GM13977 (cell line): Measurements from ENCODE around the gene CBX7.
"Not testable (repeated sequence)": the region's sequence is repeated elsewhere in the genome, so short reads cannot be mapped to it uniquely, and the experiment has no call there.

Experiments
- DNase-seq: peaks from one replicate; pipeline ENCODE4 v3.0.0; 2012; ENCODE audit warnings: low spot score
- CTCF ChIP-seq: IDR thresholded peaks from 2 replicates; pipeline ENCODE4 v1.5.1; 2012; ENCODE audit warnings: mild to moderate bottlenecking, control low read depth; ENCODE audit not compliant: insufficient read depth; ENCODE audit errors: extremely low read depth, missing control alignments
- in situ Hi-C: fragments of 300-500 bp; cut with MboI; formaldehyde crosslinking; loops from one replicate; pipeline ENCODE4 v1.12.0; 2022; ENCODE audit warnings: low sequenced_read_pairs, low pct_unique_long_range_greater_than_20kb, mixed read lengths, inconsistent platforms; ENCODE audit not compliant: unreplicated experiment

CBX7 gene

DNA sequence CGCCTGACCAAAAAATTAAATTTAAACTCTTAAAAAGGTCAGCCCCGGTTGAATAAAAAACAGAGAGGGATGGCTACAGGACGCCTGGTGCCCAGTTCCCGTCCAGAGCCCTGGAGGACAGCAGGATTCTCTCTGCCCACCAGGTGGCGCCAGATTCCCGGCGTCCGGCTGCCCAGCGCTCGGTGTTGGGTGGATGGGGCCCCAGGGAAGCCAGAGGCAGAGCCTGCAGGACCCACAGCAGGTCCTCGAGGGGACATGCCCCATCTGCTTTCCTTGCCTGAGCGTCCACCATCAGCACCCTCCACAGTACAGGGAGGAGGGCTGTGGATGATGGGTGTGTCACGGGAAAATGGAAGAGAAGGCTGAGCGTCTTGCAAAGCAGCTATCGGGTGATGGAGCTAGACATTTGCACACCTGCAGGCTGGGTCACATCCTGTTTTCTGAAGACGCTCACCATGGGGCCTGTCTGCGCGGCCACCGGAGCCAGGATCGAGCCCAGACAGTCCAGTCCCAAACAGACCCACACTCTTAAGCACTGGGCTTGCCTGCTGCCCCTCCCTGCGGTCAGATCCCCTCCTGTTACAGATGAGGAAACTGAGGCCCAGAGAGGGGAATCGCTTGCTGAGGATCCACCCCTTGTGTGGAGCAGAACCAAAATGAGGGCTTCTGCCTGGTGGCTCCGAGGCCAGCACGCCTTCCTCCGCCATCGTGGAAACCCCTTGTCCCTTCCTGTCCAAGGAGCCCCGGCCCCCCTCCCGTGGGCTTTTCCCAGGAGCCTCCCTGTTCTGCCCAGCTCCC lies 18.5 kb upstream of the CBX7 start:
- DNase-seq, result peak; percentile 86
- in situ Hi-C loops, result loop anchor here (5.0 kb wide), 1 partner anchor 136 kb away; no protein-coding TSS in a partner anchor
- peak; percentile 96 for TF ChIP-seq CTCF

- no peak for DNase-seq
- in situ Hi-C loops, result loop anchor here (5.0 kb wide), 1 partner anchor 137 kb away; no protein-coding TSS in a partner anchor
These were observed 17.5 kb upstream of the CBX7 start for GRCh38 chr22:39169797-39170466.

DNA sequence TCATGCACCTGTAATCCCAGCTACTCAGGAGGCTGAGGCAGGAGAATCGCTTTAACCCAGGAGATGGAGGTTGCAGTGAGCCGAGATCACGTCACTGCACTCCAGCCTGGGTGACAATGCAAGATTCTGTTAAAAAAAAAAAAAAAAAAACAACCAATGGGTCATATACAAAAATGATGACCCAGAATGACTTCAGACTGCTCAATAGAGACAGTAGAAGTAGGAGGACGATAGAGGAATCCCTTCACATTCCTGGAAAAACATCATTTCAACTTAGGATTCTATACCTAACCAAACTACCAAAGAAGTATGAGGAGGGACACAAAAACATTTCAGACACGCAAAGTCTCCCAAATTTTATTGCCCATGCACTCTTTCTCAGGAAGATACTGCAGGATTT lies 14.1 kb upstream of the CBX7 start:
- DNase-seq, result no peak
- TF ChIP-seq CTCF, result no peak

More at GRCh38 chr22:39169797-39170466, 17.5 kb upstream of the CBX7 start:
- no peak for TF ChIP-seq CTCF

GRCh38 chr22:39156093-39156492 lies 3.6 kb upstream of the CBX7 start:
- DNase-seq, in situ Hi-C loops: not testable (repeated sequence)

More for the DNA sequence above, 14.1 kb upstream of the CBX7 start:
- in situ Hi-C loops, result no loop called here

- in situ Hi-C loops, result no loop called here
- TF ChIP-seq CTCF, result no peak
- DNase-seq, result no peak
These were observed 2.9 kb upstream of the CBX7 start for GRCh38 chr22:39155421-39155820.

GRCh38 chr22:39153220-39153717 lies 789 bp upstream of the CBX7 start:
- in situ Hi-C loops, result no loop called here
- no peak for DNase-seq
- no peak for TF ChIP-seq CTCF

- in situ Hi-C loops, result no loop called here
- TF ChIP-seq CTCF, result no peak
- DNase-seq, result no peak
These were observed 413 bp downstream of the CBX7 start for GRCh38 chr22:39152024-39152510.
